Activated CD4-positive, alpha-beta T cell treated with anti-CD3 and anti-CD28 coated beads for 4 hours (primary cell): ENCODE results near the gene SOST.
"Not testable (repeated sequence)": the region's sequence is repeated elsewhere in the genome, so short reads cannot be mapped to it uniquely, and the experiment has no call there.

Experiments
- DNase-seq, 2 donors: peaks; one replicate each; pipeline ENCODE4 v3.0.0-alpha.2; 2020

SOST gene

DNA sequence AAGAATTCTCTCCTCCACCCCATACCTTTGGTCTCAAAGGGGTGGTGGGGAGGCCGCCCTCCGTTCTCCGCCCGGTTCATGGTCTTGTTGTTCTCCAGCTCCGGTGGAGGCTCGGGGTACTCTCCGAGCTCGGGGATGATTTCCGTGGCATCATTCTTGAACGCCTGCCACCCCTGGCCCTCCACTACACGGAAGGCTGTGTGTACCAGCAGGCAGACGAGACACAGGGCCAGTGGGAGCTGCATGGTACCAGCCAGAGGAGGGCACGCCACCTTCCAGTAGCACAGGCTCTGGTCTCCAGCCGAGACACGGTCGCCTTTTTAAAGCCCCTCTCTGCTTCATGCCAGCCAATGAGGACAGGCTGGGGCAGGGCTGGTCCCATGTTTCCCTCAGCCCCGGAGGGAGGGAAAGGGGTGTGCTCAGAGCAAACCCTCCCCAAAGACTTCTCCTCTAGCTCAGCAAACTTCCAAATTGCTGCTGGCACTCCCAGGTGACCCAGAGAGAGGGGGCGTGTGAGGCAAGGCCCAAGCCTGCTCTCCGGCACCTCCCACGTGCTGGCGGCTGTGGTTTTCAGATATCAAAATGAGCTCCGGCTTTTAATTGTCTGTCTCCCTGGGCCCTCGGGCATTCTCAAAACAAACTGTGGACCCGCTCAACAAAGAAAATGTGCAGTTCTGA lies at the start of gene SOST:
Gene SOST (minus strand): TSS at position 295 of the 678 bp plus-strand sequence. CDS start 50 bp downstream, at position 245.
- DNase-seq, result no peak

DNA sequence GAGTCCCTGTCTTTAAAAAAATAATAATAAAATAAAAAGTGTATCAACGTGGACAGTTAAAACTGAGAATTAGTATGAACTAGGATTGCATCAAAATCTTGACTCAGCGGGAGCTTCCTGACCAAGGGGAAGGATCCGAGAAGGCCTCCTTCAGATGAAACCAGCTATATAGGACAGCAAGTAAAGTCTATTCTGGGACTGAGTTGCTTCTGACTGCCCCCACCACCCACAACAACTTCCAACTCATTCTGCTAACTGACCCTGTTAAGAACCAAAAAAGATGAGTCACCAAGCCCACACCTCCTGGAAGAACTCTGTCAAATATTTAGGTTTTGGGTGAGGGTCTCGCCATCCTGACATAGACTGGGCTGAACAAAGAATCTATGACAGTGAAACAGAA lies 49.5 kb upstream of the SOST start:
- DNase-seq, result no peak

DNA sequence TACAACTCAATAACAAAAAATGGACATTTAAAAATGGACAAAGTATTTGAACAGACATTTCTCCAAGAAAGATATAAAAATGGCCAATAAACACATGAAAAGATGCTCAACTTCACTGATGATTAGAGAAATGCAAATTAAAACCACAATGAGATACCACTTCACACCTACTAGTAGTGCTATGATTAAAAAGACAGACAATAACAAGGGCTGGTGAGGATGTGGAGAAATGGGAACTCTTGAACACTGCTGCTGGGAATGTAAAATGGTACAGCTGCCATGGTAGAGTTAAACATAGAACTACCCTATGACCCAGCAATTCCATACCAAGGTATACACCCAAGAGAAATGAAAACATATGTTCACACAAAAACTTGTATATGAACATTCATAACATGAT lies 46.5 kb upstream of the SOST start:
- DNase-seq, result no peak

DNA sequence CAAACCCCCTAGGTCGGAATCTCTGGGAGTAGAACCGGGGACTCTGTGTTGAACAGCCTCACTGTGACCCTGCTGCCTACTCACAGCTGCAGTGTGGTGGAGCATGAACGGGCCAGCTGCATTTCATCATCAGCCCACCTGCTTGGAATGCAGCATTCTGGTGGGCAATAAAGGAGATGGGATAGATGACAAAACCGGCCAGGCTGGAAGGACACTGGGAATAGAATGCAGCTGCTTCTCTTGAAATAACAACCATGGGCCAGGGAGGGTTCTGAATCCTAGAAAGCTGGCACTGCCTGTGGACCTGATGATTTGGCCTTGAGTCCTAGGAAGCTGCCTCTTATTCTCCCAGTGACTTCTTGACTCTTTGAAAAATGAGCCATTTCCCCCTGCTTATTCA lies 45.2 kb upstream of the SOST start:
- no peak for DNase-seq

DNA sequence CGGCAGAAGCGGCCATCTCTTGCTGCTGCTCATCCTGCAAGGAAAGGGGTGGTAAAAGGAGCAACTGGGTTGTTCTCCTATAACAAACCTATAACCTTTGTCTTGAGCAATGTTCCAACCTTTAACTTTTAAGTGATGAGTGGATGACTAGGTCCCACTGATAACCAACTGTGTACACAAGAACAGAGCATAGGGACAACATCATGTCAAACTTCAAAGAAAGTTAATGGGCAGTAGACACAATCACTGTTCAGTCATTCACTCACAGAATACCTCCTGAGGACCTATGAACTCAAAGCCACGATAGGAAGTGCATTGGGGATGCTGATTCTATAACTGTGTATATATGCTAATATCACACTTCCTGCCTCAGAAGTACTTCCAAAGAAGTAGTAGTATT lies 43.3 kb upstream of the SOST start:
- DNase-seq, result no peak

DNA sequence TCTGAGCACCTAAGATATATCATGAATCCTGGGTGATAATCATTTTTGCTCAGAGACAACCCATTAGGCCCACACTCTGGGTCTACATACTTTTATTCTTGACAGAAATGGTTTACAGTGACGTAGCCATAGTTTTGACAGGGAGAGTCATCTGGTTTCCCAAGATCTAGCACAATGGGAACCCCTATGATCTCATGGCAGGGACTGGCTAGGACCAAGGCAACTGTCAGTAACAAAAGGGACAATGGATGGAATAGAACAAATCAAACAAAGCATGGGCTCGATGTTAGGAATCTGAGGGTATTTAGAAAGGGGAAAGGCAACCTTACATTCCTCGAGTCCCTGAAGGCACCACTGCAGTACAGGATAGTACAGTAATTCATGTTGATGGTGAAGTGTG lies 42.1 kb upstream of the SOST start:
- DNase-seq, result no peak

DNA sequence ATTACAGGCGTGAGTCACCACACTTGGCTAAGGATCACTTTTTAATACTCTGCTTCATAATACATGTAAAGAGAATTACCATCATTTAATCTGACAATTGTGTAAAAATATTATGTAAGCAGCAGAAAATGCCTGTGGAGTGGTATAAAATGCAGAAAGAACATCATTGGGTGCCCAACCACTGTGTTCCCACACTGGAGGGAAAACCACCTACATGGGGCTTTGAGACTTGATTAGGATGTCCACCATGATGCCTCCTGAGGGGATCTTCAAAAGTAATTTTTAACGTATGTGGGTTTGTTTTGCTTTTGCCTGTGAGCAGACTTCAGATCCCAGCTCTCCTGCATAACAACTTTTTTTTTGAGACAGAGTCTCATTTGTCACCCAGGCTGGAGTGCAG lies 40.5 kb upstream of the SOST start:
- DNase-seq, result no peak

DNA sequence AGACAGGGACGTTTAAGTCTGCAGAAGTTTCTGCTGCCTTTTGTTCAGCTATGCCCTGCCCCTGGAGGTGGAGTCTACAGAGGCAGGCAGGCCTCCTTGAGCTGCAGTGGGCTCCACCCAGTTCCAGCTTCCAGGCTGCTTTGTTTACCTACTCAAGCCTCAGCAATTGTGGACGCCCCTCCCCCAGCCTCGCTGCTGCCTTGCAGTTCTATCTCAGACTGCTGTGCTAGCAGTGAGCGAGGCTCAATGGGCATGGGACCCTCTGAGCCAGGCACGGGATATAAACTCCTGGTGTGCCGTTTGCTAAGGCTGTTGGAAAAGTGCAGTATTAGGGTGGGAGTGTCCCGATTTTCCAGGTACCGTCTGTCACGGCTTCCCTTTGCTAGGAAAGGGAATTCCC lies 39.4 kb upstream of the SOST start:
- not testable (repeated sequence) for DNase-seq

DNA sequence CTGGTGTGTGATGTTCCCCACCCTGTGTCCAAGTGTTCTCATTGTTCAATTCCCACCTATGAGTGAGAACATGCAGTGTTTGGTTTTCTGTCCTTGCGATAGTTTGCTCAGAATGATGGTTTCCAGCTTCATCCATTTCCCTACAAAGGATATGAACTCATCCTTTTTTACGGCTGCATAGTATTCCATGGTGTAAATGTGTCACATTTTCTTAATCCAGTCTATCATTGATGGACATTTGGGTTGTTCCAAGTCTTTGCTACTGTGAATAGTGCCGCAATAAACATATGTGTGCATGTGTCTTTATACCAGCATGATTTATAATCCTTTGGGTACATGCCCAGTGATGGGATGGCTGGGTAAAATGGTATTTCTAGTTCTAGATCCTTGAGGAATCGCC lies 34.1 kb upstream of the SOST start:
- DNase-seq, result not testable (repeated sequence)

DNA sequence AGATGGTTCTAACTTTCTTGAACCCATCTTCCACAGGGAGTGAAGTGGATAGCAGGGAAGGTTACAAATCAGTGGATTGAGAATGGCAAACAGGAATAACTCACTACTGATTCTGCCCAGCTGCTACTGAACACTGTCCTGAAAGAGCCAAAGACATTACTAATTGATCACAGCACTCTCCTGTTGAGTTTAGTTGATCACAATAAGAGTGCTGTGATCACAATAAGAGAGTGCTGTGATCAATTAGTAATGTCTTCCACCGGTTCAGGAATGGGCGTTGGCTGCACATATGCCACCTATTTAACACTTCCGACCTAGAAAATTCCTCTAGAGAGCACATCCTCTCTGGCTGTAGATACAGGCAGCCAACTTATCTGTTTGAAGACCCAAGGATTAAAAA lies 33.0 kb upstream of the SOST start:
- DNase-seq, result no peak

DNA sequence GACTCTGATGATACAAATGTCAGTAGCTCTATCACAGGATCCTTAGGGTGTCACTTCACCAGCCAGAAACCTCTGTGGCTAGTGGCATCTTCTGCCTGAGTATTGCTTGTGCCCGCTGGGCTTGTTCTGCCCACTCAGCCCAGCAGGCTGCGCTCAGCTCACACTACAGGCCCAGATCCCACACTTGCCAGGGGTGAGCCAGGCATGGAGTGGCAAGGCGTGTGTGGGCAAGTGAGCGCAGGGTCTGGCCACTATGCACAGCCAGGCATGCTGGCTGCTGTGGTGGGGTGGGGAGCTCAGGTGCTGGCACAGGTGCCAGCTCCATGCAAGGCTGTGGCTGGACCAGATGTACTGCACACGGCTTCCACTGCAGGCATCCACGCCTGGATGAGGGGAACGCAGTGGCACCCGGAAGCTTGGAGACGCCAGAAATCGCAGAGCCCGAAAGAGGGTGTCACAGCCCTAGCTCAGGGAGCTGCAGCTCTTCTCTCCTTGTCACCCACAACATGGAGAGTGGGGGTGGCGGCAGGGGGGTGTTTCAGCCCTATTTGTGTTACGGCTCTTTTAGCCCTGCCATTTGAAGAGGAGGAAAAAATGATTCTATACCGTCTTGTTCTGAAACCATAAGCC lies 31.8 kb upstream of the SOST start:
- no peak for DNase-seq

DNA sequence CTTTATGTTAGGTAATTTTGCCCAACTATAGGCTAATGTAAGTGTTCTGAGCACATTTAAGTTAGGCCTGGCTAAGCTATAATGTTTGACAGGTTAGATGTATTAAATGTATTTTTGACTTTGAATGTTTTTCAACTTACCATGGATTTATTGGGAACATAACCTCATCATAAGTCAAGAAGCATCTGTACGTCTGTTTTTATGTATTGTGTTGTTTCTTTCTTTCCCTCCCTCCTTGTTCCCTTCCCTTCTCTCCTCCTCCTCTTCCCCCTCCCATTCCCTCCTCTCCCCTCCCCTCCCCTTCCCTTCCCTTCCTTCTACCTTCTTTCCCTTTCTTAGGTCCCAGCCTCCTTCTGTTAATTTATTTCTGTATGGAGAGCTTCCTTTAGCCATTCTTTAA lies 30.9 kb upstream of the SOST start:
- DNase-seq, result no peak

DNA sequence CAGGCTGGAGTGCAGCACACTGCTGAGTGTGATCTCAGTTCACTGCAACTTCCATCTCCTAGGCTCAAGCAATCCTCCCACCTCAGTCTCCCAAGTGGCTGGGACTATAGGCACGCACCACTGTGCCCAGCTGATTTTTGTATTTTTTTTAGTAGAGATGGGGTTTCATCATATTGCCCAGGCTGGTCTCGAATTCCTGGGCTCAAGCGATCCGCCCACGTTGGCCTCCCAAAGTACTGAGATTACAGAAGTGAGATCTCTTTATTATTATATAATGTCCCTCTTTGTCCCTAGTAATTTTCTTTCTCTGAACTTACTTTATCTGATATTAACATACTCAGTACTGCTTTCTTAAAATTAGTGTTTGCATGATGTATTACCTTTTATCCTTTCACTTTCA lies 29.9 kb upstream of the SOST start:
- no peak for DNase-seq

DNA sequence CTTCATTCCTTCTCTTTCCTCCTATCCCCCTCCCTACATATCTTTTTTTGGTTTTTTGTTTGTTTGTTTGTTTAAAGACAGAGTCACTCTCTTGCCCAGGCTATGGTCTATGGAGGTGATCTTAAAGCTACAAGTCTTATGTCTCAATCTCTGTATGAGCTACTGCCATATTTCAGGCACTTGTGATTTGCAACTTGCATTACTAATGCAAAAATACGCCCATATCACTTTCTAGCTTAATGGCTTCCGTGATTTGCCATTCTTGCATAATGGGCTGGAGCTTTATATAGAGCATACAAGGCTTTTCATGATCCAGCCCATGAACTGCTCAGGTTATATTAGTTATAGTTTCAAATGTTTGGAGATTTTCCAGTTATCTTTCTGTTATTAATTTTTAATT lies 29.1 kb upstream of the SOST start:
- no peak for DNase-seq

DNA sequence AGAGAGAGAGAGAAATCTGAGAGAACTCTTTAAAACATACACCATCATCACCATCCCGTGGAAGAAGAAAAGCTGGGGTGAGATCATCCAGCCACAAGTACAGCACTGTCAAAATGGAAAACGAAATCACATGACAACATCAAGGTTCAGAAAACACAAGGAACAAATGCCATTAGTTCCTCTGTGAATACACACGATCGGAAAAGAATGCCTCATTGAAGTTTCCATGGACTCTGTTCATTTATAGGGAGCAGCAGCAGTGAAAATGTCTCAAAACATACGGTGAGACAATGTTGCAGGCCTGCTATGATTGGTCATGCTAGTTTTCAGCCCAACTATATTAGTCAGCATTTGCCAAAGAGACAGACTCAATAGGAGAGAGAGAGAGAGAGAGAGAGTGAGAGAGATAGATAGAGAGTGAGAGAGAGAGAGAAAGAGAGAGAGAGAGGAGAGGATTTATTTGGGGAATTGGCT lies 26.1 kb upstream of the SOST start:
- no peak for DNase-seq

DNA sequence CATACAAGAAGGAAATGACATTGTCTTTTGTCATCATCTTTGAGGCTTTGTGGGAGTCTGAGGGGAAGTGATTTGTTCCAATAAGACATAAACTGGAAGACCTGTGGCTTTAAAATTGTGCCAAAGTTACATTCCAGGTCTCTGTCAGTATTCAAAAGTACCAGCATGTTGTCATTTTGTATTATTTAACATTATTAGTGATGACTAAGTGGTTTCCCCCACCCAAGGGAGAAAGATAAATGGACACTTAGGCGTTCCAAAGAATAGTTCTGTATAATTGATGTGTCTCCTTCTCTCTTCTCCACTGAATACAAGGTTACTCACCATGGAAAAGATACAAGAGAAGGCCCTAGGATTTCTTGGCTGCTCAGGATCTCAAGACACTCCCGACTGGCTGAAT lies 25.5 kb upstream of the SOST start:
- no peak for DNase-seq

DNA sequence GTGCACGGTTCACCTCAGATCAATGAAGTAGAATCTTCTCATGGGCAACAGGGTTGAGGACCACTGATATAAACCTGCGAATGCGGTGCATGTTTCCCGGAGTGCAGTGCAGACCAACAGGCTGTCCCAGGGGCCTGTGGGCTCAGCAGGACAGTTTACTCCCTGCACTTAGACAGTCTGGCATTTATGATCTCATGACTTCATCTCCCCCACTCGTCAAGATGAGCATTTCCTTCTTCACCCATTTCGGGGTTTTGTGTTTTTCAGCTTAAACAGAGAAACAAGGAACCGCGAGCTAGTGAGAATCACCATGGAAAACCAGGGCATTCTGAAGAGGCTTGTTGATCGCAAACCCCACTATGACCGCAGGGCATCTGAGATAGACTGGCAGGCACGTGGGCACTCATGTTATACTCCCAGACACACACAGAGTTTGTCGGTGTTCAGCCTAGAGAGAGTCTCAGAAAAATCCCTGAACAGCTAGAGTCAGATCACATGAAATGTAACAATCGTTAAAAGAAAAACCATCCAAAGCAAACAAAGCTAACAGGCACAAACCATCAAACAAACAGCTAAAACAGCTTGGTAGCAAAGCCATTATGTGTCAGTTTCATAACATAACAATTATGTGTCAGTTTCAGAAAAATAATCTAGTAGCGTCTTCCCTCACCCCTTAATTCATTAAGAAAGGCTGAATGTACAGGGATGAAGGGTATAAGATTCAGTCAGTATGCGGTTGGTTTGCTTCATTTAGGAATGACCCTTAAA lies 24.5 kb upstream of the SOST start:
- DNase-seq, result no peak

DNA sequence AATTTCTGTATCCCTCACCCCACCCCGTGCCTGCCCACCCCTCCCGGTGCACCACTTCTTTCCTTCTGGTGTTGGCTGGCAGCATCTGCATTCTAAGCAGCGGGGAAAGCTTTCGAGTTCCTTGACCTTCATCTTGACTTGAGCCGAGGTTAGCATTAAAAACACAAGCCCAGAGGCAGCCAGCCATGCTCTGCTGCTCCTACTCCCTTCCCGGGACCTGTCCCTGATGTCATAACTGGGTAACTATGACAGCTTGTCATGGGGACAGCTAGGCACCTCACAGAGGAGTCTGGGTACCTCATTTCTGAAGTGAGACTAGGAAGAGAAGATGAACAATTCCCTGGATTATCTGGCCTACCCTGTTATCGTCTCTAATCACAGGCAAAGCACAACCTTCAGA lies 21.5 kb upstream of the SOST start, which contains the start of gene CFAP97D1:
Gene CFAP97D1 (plus strand): TSS at position 301 of the 400 bp plus-strand sequence. CDS start 28 bp downstream, at position 329.
- DNase-seq, result no peak

DNA sequence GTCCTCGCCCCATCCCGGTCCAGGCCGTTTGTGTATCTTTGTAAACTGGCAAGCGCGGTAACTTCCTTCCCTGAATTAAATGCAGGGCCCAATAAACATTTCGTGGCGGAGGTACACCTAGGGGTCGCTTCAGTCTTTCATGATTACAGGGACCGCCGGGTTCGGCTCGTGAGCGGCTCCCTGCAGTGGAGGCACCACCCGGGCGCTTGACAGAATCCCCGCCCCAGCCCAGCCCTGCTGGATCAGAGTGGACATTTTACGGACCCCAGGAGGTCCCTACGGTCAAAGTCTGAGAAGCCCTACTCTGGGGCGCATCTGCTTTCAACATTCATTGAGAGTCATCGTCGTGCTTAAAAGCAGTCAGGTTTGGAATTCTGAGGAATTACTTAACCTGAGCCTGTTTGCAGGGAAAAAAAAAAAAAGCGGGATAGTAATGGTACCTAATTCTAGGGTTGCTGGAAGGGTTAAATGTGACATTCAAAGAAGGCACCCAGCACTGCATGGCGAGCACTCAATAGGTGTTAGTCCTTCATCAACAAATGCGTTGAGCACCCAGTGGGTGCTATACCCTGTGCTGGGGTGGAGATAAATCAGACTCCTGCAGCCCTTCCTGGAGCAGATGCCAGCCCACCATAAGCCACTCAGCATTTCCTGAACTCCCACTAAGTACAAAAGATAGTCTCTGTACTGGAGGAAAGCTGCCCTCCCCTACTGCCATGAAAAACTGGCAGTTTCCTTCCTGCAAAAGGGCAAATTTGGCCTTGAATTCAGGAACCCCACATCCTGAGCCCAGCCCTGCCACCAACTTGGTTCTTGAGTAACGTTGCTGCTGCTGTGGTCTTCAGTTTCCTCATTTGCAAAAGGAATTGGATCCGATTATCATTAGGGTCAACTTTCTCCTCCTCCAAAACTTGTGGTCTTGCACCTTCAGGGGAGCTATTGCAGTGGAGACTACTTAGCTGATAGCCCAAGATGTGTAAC lies 20.8 kb upstream of the SOST start:
- DNase-seq, result no peak

DNA sequence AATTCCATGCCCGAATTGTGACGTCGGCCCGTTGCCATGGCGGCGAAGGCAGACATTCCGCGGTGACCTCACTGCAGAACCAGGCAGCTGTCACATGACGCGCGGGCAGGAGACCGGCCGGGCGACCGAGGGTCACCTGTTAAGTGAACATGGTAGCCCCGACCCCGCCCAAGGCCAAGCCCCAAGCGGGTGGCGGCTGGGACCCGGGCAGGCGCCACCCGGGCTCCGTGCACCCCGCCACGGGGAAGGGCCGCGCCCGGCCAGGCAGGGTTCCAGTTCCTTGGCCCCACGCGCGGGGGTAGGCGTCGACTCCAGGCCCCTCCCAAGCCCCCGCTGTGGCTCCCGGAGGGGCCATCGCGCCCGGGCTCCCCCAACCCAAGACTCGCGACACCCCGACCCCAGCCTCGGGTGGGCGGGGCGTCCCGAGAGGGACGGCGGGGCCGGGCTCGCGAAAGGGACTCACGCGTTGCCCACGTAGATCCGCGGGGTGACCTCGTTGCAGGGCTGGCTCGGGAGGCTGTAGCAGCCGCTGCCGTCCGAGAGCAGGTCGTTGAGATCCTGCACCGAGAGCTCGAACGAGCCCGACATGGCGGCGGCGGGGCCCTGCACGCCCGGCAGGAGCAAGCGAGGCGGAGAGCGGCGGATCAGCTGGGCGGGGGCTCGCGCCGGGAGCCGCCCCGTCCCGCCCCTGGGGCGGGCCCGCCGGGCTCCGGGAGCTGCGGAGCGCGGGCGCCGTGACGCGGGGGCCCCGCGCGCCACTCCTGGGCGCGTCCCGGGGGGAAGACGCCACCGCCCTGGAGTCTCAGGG lies 19.9 kb upstream of the SOST start, which contains the start of gene DUSP3:
Gene DUSP3 (minus strand): TSS at position 641 of the 808 bp plus-strand sequence. CDS start 53 bp downstream, at position 588.
- DNase-seq, result peak; percentile 63 to 67
